Ascending aorta (tissue), 2 donors: ENCODE results near the gene SLC29A1. TPM values are rescaled to one million over a fixed set of nuclear protein-coding genes. Genes with fewer than 3 reads are reported as not detected.

Source experiments
- DNase-seq, 2 donors: peaks; one replicate each; pipeline ENCODE4 v3.0.0-alpha.2; 2019; ENCODE audit warnings: low spot score in 2 of 2
- H3K27ac ChIP-seq, 2 donors: fragments of 200-600 bp; sonication (generic); one replicate each; pipeline ENCODE4 v1.5.1; 2016 to 2017; ENCODE audit warnings: mild to moderate bottlenecking in 1 of 2
- H3K27me3 ChIP-seq: fragments of 200-600 bp; sonication (generic); one replicate; pipeline ENCODE4 v1.5.1; 2017
- H3K36me3 ChIP-seq, 2 donors: fragments of 200-600 bp; sonication (generic); one replicate each; pipeline ENCODE4 v1.5.1; 2016
- H3K4me1 ChIP-seq, 2 donors: fragments of 200-600 bp; sonication (generic); one replicate each; pipeline ENCODE4 v1.5.1; 2016 to 2017; ENCODE audit warnings: mild to moderate bottlenecking in 1 of 2
- H3K4me3 ChIP-seq, 2 donors: fragments of 200-600 bp; sonication (generic); one replicate each; pipeline ENCODE4 v1.5.1; 2016 to 2017; ENCODE audit warnings: mild to moderate bottlenecking in 1 of 2
- H3K9me3 ChIP-seq, 2 donors: fragments of 200-600 bp; sonication (generic); one replicate each; pipeline ENCODE4 v1.5.1; 2016
- CTCF ChIP-seq, 3 experiments: fragments of 200-600 bp in 2 of 3; fragments of 450-650 bp in 1 of 3; sonication (generic) in 2 of 3; IDR thresholded peaks; one replicate each; pipeline ENCODE4 v1.5.1; 2016 to 2019; ENCODE audit warnings: antibody characterized with exemption in 3 of 3, mild to moderate bottlenecking in 1 of 3, moderate library complexity in 1 of 3
- intact Hi-C: fragments of 100-400 bp; cut with DNase I; formaldehyde crosslinking; loops from one replicate; pipeline ENCODE4 v1.15.1; 2023
- total RNA-seq: library from RNA; depleted of rRNA; stranded (reverse); fragments of >200 nt; gene quantifications from one replicate; pipeline ENCODE4 v1.1.0, GENCODE V29; 2016

SLC29A1 gene
- total RNA-seq, 1 donor from 2014 or later = 224 TPM

DNA sequence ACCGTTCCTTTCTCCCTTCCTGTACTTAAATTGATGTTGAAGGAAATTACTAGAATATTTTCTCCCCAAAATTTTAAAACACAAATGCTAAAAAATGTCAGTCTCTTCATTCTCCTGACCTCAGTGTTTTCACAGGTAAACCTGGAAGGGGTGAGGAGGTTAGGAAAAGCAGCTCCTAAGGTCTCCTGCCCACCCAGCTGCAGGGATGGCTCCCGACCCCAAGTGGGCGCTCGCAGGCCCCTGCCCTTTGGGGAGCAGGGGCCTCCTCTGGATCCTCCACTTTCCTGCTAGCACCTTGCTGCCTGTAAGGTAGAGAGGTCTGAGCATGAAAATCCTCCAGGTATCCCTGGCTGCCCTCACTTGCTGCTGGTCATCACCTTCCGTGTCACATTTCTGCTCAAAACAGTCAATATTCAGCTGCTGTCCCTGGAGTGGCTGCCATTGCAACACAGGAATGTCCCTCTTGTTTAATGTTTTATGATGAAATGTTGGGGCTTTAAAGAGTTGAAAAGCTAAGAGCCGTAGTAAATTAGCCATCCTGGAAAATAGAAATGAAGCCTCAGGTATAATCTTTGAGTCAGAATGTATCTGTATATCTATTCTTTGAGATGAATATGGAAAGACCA, 12.6 kb downstream of the SLC29A1 start:
- intact Hi-C loops = loop anchor here (5.0 kb wide), 1 partner anchor 609 kb away; the partner anchor contains the start of gene GTPBP2
- Histone ChIP-seq H3K4me1 (peaks cover 26 to 55% of the 10 kb centered on the region in 2 donors), H3K4me3 (no peak overlapping the region), H3K27me3 (no peaks in the 10 kb centered on the region), H3K9me3 (no peaks in the 10 kb centered on the region), H3K27ac (peak overlapping the region; percentile 97 to 100), H3K36me3 (peaks cover 23 to 35% of the 10 kb centered on the region in 2 donors)
- no peak for DNase-seq
- no peak for TF ChIP-seq CTCF (IDR thresholded peaks at IDR 0.05)

- peak overlapping the region; percentile 51 to 79 for H3K4me3 ChIP-seq
Observed at GRCh38 chr6:44237021-44237812, 13.8 kb downstream of the SLC29A1 start.

DNA sequence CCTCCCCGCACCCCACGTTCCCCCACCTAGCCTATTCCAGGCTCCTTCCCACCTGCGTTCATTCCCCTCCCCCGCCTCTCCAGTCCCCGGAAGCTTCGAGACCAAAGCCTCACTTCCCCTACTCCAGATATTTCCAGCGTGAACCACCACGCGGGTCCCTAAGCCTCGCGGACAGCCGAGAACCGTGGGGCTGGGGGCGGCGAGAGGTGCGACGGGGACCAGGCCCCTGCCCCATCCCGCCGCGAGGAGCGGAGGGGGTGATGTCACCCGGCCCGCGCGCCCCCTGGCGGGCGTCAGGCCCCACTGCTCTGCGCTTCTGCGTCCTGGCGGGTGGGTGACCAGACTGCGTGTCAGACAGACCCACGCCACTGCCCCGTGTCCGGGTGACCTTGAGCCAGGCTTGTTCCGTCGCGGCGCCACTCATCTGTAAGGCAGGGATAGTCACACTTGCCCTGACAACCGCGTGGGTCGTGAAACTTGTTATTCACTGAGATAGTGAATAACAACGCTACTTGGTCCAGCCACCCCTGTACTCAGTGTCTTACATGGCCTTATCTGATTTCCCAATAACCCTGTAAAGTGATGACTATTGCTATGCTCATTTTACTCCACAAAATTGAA, 14.5 kb downstream of the SLC29A1 start:
- peaks cover 25 to 50% of the 10 kb centered on the region in 2 donors for H3K4me1 ChIP-seq
- DNase-seq = peak; percentile 72 to 93
- peak overlapping the region; percentile 51 to 79 for H3K4me3 ChIP-seq
- H3K9me3 ChIP-seq = no peaks in the 10 kb centered on the region
- intact Hi-C loops = loop anchor here (1.0 to 5.0 kb wide), 5 partner anchors 8 to 611 kb away; partner anchors contain the start of genes GTPBP2, NFKBIE and SLC35B2
- TF ChIP-seq CTCF (IDR thresholded peaks at IDR 0.05) = peak; percentile 97 to 99 (median 98)
- H3K27ac ChIP-seq = peak overlapping the region; percentile 97 to 100
- no peaks in the 10 kb centered on the region for H3K27me3 ChIP-seq
- peaks cover 6 to 16% of the 10 kb centered on the region in 2 donors for H3K36me3 ChIP-seq

More at GRCh38 chr6:44237021-44237812, 13.8 kb downstream of the SLC29A1 start:
- peaks cover 26 to 55% of the 10 kb centered on the region in 2 donors for H3K4me1 ChIP-seq
- no peaks in the 10 kb centered on the region for H3K27me3 ChIP-seq
- no peak for TF ChIP-seq CTCF (IDR thresholded peaks at IDR 0.05)
- peak; percentile 98 to 99 for DNase-seq
- H3K36me3 ChIP-seq = peaks cover 11 to 23% of the 10 kb centered on the region in 2 donors
- intact Hi-C loops = loop anchor here (1.0 to 5.0 kb wide), 3 partner anchors 16 to 610 kb away; partner anchors contain the start of genes GTPBP2 and NFKBIE
- peak overlapping the region; percentile 97 to 100 for H3K27ac ChIP-seq
- H3K9me3 ChIP-seq = no peaks in the 10 kb centered on the region

DNA sequence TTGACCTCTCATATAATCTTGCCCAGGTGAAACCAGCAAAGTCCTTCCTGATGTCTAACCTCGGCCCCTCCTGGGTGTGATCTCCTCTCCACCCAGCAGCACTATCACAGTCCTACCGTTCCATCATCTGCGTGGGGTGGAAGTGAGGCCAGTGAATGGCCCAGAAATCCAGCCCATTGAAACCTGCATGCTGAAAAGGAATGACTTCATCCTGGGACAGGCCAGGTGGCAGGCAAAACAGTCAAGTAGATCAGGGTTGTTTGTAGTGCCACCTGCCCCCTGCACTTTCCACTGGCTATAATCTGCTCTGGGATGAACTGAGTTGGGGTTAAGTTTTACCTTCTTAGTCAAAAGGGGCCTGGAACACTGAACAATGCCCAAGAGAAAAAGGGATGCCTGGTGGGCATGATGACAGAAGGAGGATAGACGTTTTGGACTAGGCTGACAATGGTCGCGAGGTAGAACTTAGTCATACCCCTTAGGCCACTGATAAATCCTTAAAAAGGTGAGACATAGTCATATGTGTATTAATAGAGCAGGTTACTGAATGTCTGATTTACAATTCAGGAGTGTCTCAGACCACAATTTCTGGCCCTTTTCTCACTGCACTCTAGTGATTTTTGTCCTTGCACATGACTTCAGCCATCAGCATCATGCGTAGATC, 15.4 kb downstream of the SLC29A1 start:
- no peak for DNase-seq
- intact Hi-C loops = loop anchor here (1.0 to 5.0 kb wide), 3 partner anchors 7 to 612 kb away; partner anchors contain the start of genes GTPBP2 and SLC35B2

More for the DNA sequence above, 15.4 kb downstream of the SLC29A1 start:
- Histone ChIP-seq H3K27me3 (no peaks in the 10 kb centered on the region), H3K36me3 (peaks cover 4 to 9% of the 10 kb centered on the region in 2 donors), H3K4me1 (peaks cover 16 to 41% of the 10 kb centered on the region in 2 donors), H3K4me3 (no peak overlapping the region), H3K9me3 (no peaks in the 10 kb centered on the region), H3K27ac (peak overlapping the region; percentile 97 to 100)
- TF ChIP-seq CTCF (IDR thresholded peaks at IDR 0.05) = no peak
